A549 (cell line): ENCODE data around the gene GNAI2. TPM values are rescaled to one million over a fixed set of nuclear protein-coding genes. Genes with fewer than 3 reads are reported as not detected.
A peak's percentile ranks its signal among the peaks of the same experiment; 100 is the strongest.
"Not testable (repeated sequence)": the region's sequence is repeated elsewhere in the genome, so short reads cannot be mapped to it uniquely, and the experiment has no call there.

Experiments
- ATAC-seq, 2 experiments: fragments of 200-7000 bp in 1 of 2; fragments of >200 bp in 1 of 2; cut with Nextera tagmentation in 1 of 2; cut with Tn5 transposase in 1 of 2; 3 replicates each; pipeline versions ENCODE4 v1.8.0 to v1.9.1; 2018 to 2020; ENCODE audit warnings: mild to moderate bottlenecking in 1 of 2, moderate library complexity in 1 of 2
- CTCF ChIA-PET: fragments of 300-600 bp; sonication (Branson Sonifier 250); formaldehyde crosslinking; extraction: SDS; loops from one replicate; lab custom pipeline; 2021; ENCODE audit warnings: antibody characterized with exemption, inconsistent platforms; lab: Yijun Ruan, JAX
- POLR2A ChIA-PET: fragments of 350-600 bp; formaldehyde crosslinking; extraction: SDS; loops from one replicate; lab custom pipeline; 2021; ENCODE audit warnings: antibody characterized with exemption, inconsistent platforms; lab: Yijun Ruan, JAX
- DNase-seq, 2 experiments: peaks; one replicate each; pipeline versions ENCODE4 v3.0.0 to v3.0.0-alpha.2; 2011 to 2016; ENCODE audit warnings: low read depth in 1 of 2, low spot score in 1 of 2
- FAIRE-seq: peaks from 2 replicates; lab custom pipeline; 2011; peaks lifted over from hg19 to GRCh38; lab: Jason Lieb, UNC
- H3K27ac ChIP-seq, 2 experiments: fragments of >200 bp; sonication (Bioruptor Twin); formaldehyde crosslinking; 3 replicates each; pipeline ENCODE4 v1.5.1; 2016 to 2017
- H3K4me1 ChIP-seq: fragments of >200 bp; sonication (Bioruptor Twin); formaldehyde crosslinking; 3 replicates; pipeline ENCODE4 v1.6.1; 2016
- H3K4me2 ChIP-seq: fragments of >200 bp; sonication (Bioruptor Twin); formaldehyde crosslinking; 3 replicates; pipeline ENCODE4 v1.6.1; 2016
- H3K4me3 ChIP-seq: fragments of >200 bp; sonication (Bioruptor Twin); formaldehyde crosslinking; 3 replicates; pipeline ENCODE4 v1.5.1; 2016
- H3K9me3 ChIP-seq: fragments of >200 bp; sonication (Bioruptor Twin); formaldehyde crosslinking; 3 replicates; pipeline ENCODE4 v1.6.1; 2016
- BCL3 ChIP-seq: fragments of >200 bp; sonication (Bioruptor Twin); formaldehyde crosslinking; IDR thresholded peaks from 3 replicates; pipeline ENCODE4 v1.6.1; 2016
- BHLHE40 ChIP-seq: IDR thresholded peaks from 2 replicates; pipeline ENCODE4 v1.6.1; 2012; ENCODE audit warnings: low read depth, low read length, inconsistent platforms
- CEBPB ChIP-seq, 2 experiments: fragments of >200 bp in 1 of 2; sonication (Bioruptor Twin) in 1 of 2; formaldehyde crosslinking in 1 of 2; IDR thresholded peaks; 2 replicates each; pipeline ENCODE4 v1.6.1; 2012 to 2016
- CHD2 ChIP-seq: fragments of 150-350 bp; IDR thresholded peaks from 2 replicates; pipeline ENCODE4 v1.6.1; 2014; ENCODE audit warnings: low read length; ENCODE audit not compliant: partially characterized antibody
- FOSL2 ChIP-seq, 2 experiments: fragments of 450-650 bp in 1 of 2; fragments of >200 bp in 1 of 2; sonication (Bioruptor Twin) in 1 of 2; formaldehyde crosslinking; IDR thresholded peaks; 2 replicates each; pipeline versions ENCODE4 v1.5.0 to v1.6.1; 2016 to 2020; ENCODE audit warnings: mild to moderate bottlenecking in 1 of 2, moderate library complexity in 1 of 2
- HOXB13 ChIP-seq: fragments of 250-450 bp; sonication (Bioruptor Pico); IDR thresholded peaks from 2 replicates; pipeline ENCODE4 v1.5.0; 2020; ENCODE audit warnings: low read depth, mild to moderate bottlenecking, moderate library complexity
- KDM1A ChIP-seq: fragments of 200-600 bp; sonication (generic); IDR thresholded peaks from 2 replicates; pipeline ENCODE4 v1.6.1; 2016; ENCODE audit warnings: low read depth, mild to moderate bottlenecking
- KDM5A ChIP-seq: fragments of 200-600 bp; sonication (generic); IDR thresholded peaks from 2 replicates; pipeline ENCODE4 v1.6.1; 2016; ENCODE audit warnings: antibody characterized with exemption, mild to moderate bottlenecking
- MYC ChIP-seq: IDR thresholded peaks from 2 replicates; pipeline ENCODE4 v1.6.1; 2012; ENCODE audit warnings: mild to moderate bottlenecking, inconsistent platforms, low read length, improper control_type of control experiment, borderline replicate concordance
- RNF2 ChIP-seq: fragments of 200-600 bp; sonication (generic); IDR thresholded peaks from 2 replicates; pipeline ENCODE4 v1.6.1; 2016; ENCODE audit warnings: low read depth, mild to moderate bottlenecking, antibody characterized with exemption, moderate library complexity, borderline replicate concordance
- SREBF2 ChIP-seq: fragments of 450-650 bp; IDR thresholded peaks from 2 replicates; pipeline ENCODE4 v1.6.1; 2014; ENCODE audit warnings: mild to moderate bottlenecking, moderate library complexity
- WGBS: methylation state at CpG from one replicate; pipeline ENCODE4 v1.1.6; 2017; ENCODE audit errors: missing lambda C conversion rate; 5-methylcytosine and 5-hydroxymethylcytosine counted together
- polyA plus RNA-seq, 4 experiments: library from polyadenylated mRNA; depleted of rRNA in 3 of 4; stranded (reverse); fragments of >200 nt; fragmentation: RNase III in 1 of 4; extraction: RNeasy Plus Mini Kit Qiagen cat#74134 plus additional on column Dnase treatment in 1 of 4; gene quantifications; 2 replicates in 3 of 4; 3 replicates in 1 of 4; pipeline ENCODE4 v1.2.3, GENCODE V29; 2011 to 2017
- TF ChIP-seq, protein P1 (sequence below): IDR thresholded peaks from 2 replicates; pipeline ENCODE4 v1.6.1; 2012
- TF ChIP-seq, protein P2 (sequence below): fragments of 200-600 bp; sonication (generic); IDR thresholded peaks from 2 replicates; pipeline ENCODE4 v1.6.1; 2016; ENCODE audit warnings: antibody characterized with exemption, mild to moderate bottlenecking, moderate library complexity
- TF ChIP-seq, protein P3 (sequence below): fragments of 250-450 bp; sonication (Bioruptor Pico); IDR thresholded peaks from 2 replicates; pipeline ENCODE4 v1.5.0; 2021; ENCODE audit warnings: mild to moderate bottlenecking, moderate library complexity, borderline replicate concordance
- TF ChIP-seq, protein P4 (sequence below): IDR thresholded peaks from 2 replicates; pipeline ENCODE4 v1.6.1; 2012; ENCODE audit warnings: low read depth, borderline replicate concordance
- TF ChIP-seq, protein P5 (sequence below): fragments of 450-650 bp; IDR thresholded peaks from 2 replicates; pipeline ENCODE4 v1.6.1; 2014; ENCODE audit warnings: antibody characterized with exemption

The GNAI2 gene
- polyA plus RNA-seq, 2 of the 4 experiments (the other 2 are of a cell fraction) = 47.4 to 67.8 TPM

- no peaks in the 10 kb centered on the region for H3K9me3 ChIP-seq
- CTCF ChIA-PET = interaction anchor here (0.7 to 4.7 kb wide), 8 partner anchors 11 to 49 kb away, joined by 3 to 27 read pairs (median 3); no protein-coding TSS in a partner anchor
- ATAC-seq = no peak
- no peak for DNase-seq
- no peak overlapping the region for H3K4me2 ChIP-seq
- WGBS = 100% methylated on average over 4 of the region's 4 CpGs
- H3K27ac ChIP-seq = peak overlapping the region in 1 of 2 experiments; percentile 40; a peak in 2 of 6 replicates
- TF ChIP-seq KDM1A (peak; percentile 43; the same call in 1 of the 2 replicates), BHLHE40 (no peak)
- peaks cover 35% of the 10 kb centered on the region for H3K4me1 ChIP-seq
- H3K4me3 ChIP-seq = no peak overlapping the region
- POLR2A ChIA-PET = interaction anchor here (1.2 kb wide), 1 partner anchor 8 kb away, joined by 6 read pairs; the partner anchor contains the start of gene GNAI2
- FAIRE-seq = no peak
These were observed 7.5 kb downstream of the GNAI2 start for GRCh38 chr3:50243543-50243895.

GRCh38 chr3:50244813-50245212 lies 8.8 kb downstream of the GNAI2 start:
- Histone ChIP-seq H3K4me1 (peaks cover 35% of the 10 kb centered on the region), H3K27ac (peak overlapping the region in 1 of 2 experiments; percentile 32; a peak in 2 of 6 replicates)
- ChIA-PET POLR2A (interaction anchor here (0.7 to 1.2 kb wide), 2 partner anchors 9 to 12 kb away, joined by 3 to 6 read pairs; partner anchors contain the start of gene GNAI2), CTCF (interaction anchor here (0.8 to 1.2 kb wide), 5 partner anchors 12 to 51 kb away, joined by 3 to 4 read pairs (median 3); no protein-coding TSS in a partner anchor)
- not testable (repeated sequence) for DNase-seq, FAIRE-seq, H3K9me3 ChIP-seq, ATAC-seq, H3K4me3 ChIP-seq, H3K4me2 ChIP-seq
- WGBS = 93% methylated on average over 6 of the region's 6 CpGs

GRCh38 chr3:50245251-50245745 lies 9.3 kb downstream of the GNAI2 start:
- H3K4me3 ChIP-seq = peak overlapping the region; percentile 41; the same call in 2 of the 3 replicates
- no peaks in the 10 kb centered on the region for H3K9me3 ChIP-seq
- POLR2A ChIA-PET = interaction anchor here (0.7 kb wide), 1 partner anchor 11 kb away, joined by 3 read pairs; no protein-coding TSS in a partner anchor
- no peak for DNase-seq
- peak overlapping the region; percentile 89 to 95 for H3K27ac ChIP-seq
- peaks cover 35% of the 10 kb centered on the region for H3K4me1 ChIP-seq
- 93% methylated on average over 13 of the region's 16 CpGs for WGBS
- no peak for TF ChIP-seq SREBF2
- peak overlapping the region; percentile 83 for H3K4me2 ChIP-seq
- ATAC-seq = peak; percentile 1 to 10; a peak in 3 of 6 replicates
- no peak for FAIRE-seq
- CTCF ChIA-PET = interaction anchor here (0.8 to 1.9 kb wide), 6 partner anchors 12 to 56 kb away, joined by 3 to 4 read pairs (median 3); no protein-coding TSS in a partner anchor

- ChIA-PET POLR2A (interaction anchor here (0.7 to 1.7 kb wide), 10 partner anchors 9 to 91 kb away, joined by 3 to 16 read pairs (median 4); partner anchors contain the start of genes GNAI2, IFRD2 and SEMA3B), CTCF (interaction anchor here (0.6 to 11.2 kb wide), 24 partner anchors 10 to 1086 kb away, joined by 3 to 219 read pairs (median 5); partner anchors contain the start of genes GNAI2 and IFRD2)
- FAIRE-seq = no peak
- H3K27ac ChIP-seq = peak overlapping the region; percentile 89 to 95
- peak; percentile 61 to 78 for DNase-seq
- 7% methylated on average over 6 of the region's 25 CpGs for WGBS
- ATAC-seq = peak; percentile 86 to 94
- H3K4me2 ChIP-seq = peak overlapping the region; percentile 83
- peaks cover 35% of the 10 kb centered on the region for H3K4me1 ChIP-seq
- no peaks in the 10 kb centered on the region for H3K9me3 ChIP-seq
- H3K4me3 ChIP-seq = peak overlapping the region; percentile 41
- TF ChIP-seq SREBF2 (no peak), CEBPB (IDR thresholded peaks at IDR 0.05) (no peak), KDM5A (no peak), BCL3 (no peak), CHD2 (peak; percentile 46), FOSL2 (IDR thresholded peaks at IDR 0.05) (no peak), FOSL2 (CRISPR knock-in tag; IDR thresholded peaks at IDR 0.05) (0 out of 2 replicates have a peak, but pooled peaks have one; percentile 2), RNF2 (no peak), MYC (no peak), HOXB13 (CRISPR knock-in tag) (no peak)
- TF ChIP-seq, protein P1, sequence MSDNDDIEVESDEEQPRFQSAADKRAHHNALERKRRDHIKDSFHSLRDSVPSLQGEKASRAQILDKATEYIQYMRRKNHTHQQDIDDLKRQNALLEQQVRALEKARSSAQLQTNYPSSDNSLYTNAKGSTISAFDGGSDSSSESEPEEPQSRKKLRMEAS = peak; percentile 36; the same call in 1 of the 2 replicates
- TF ChIP-seq, protein P2, sequence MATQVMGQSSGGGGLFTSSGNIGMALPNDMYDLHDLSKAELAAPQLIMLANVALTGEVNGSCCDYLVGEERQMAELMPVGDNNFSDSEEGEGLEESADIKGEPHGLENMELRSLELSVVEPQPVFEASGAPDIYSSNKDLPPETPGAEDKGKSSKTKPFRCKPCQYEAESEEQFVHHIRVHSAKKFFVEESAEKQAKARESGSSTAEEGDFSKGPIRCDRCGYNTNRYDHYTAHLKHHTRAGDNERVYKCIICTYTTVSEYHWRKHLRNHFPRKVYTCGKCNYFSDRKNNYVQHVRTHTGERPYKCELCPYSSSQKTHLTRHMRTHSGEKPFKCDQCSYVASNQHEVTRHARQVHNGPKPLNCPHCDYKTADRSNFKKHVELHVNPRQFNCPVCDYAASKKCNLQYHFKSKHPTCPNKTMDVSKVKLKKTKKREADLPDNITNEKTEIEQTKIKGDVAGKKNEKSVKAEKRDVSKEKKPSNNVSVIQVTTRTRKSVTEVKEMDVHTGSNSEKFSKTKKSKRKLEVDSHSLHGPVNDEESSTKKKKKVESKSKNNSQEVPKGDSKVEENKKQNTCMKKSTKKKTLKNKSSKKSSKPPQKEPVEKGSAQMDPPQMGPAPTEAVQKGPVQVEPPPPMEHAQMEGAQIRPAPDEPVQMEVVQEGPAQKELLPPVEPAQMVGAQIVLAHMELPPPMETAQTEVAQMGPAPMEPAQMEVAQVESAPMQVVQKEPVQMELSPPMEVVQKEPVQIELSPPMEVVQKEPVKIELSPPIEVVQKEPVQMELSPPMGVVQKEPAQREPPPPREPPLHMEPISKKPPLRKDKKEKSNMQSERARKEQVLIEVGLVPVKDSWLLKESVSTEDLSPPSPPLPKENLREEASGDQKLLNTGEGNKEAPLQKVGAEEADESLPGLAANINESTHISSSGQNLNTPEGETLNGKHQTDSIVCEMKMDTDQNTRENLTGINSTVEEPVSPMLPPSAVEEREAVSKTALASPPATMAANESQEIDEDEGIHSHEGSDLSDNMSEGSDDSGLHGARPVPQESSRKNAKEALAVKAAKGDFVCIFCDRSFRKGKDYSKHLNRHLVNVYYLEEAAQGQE = no peak
- TF ChIP-seq, protein P3, sequence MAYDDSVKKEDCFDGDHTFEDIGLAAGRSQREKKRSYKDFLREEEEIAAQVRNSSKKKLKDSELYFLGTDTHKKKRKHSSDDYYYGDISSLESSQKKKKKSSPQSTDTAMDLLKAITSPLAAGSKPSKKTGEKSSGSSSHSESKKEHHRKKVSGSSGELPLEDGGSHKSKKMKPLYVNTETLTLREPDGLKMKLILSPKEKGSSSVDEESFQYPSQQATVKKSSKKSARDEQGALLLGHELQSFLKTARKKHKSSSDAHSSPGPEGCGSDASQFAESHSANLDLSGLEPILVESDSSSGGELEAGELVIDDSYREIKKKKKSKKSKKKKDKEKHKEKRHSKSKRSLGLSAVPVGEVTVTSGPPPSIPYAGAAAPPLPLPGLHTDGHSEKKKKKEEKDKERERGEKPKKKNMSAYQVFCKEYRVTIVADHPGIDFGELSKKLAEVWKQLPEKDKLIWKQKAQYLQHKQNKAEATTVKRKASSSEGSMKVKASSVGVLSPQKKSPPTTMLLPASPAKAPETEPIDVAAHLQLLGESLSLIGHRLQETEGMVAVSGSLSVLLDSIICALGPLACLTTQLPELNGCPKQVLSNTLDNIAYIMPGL (CRISPR knock-in tag) = no peak
- TF ChIP-seq, protein P4, sequence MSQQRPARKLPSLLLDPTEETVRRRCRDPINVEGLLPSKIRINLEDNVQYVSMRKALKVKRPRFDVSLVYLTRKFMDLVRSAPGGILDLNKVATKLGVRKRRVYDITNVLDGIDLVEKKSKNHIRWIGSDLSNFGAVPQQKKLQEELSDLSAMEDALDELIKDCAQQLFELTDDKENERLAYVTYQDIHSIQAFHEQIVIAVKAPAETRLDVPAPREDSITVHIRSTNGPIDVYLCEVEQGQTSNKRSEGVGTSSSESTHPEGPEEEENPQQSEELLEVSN = no peak
- TF ChIP-seq, protein P5, sequence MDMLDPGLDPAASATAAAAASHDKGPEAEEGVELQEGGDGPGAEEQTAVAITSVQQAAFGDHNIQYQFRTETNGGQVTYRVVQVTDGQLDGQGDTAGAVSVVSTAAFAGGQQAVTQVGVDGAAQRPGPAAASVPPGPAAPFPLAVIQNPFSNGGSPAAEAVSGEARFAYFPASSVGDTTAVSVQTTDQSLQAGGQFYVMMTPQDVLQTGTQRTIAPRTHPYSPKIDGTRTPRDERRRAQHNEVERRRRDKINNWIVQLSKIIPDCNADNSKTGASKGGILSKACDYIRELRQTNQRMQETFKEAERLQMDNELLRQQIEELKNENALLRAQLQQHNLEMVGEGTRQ = no peak
These were observed 10.0 kb downstream of the GNAI2 start for GRCh38 chr3:50245831-50246516.
